Tibial nerve (tissue), 4 donors: Measurements from ENCODE around the gene RGS7BP. TPM values are rescaled to one million over a fixed set of nuclear protein-coding genes. Genes with fewer than 3 reads are reported as not detected.

Experiments
- DNase-seq, 2 donors: peaks; one replicate each; pipeline ENCODE4 v3.0.0-alpha.2; 2019; ENCODE audit warnings: low spot score in 2 of 2
- H3K27ac ChIP-seq, 4 donors: fragments of 200-600 bp; sonication (generic) in 3 of 4; one replicate each; pipeline ENCODE4 v1.5.1; 2017 to 2019; ENCODE audit warnings: mild to moderate bottlenecking in 1 of 4
- H3K27me3 ChIP-seq, 2 donors: fragments of 200-600 bp; sonication (generic) in 1 of 2; one replicate each; pipeline versions ENCODE4 v1.5.1 to v1.6.0; 2017 to 2019
- H3K36me3 ChIP-seq, 3 donors: fragments of 200-600 bp; sonication (generic); one replicate each; pipeline ENCODE4 v1.5.1; 2018 to 2019
- H3K4me1 ChIP-seq, 4 donors: fragments of 200-600 bp; sonication (generic) in 3 of 4; one replicate each; pipeline ENCODE4 v1.5.1; 2017 to 2019
- H3K4me3 ChIP-seq, 4 donors: fragments of 200-600 bp; sonication (generic) in 3 of 4; one replicate each; pipeline ENCODE4 v1.5.1; 2017 to 2019; ENCODE audit warnings: mild to moderate bottlenecking in 1 of 4, moderate library complexity in 1 of 4
- H3K9me3 ChIP-seq, 4 donors: fragments of 200-600 bp; sonication (generic) in 3 of 4; one replicate each; pipeline ENCODE4 v1.5.1; 2017 to 2019
- CTCF ChIP-seq, 5 experiments: fragments of 200-600 bp in 3 of 5; fragments of 450-650 bp in 2 of 5; sonication (generic) in 3 of 5; IDR thresholded peaks; one replicate each; pipeline ENCODE4 v1.5.1; 2016 to 2019; ENCODE audit warnings: antibody characterized with exemption in 5 of 5, mild to moderate bottlenecking in 3 of 5, moderate library complexity in 2 of 5
- EP300 ChIP-seq, 2 donors: sonication (generic); formaldehyde crosslinking; IDR thresholded peaks; one replicate each; pipeline ENCODE4 v1.6.1; 2017; ENCODE audit warnings: antibody characterized with exemption in 2 of 2, mild to moderate bottlenecking in 1 of 2
- POLR2A ChIP-seq, 2 donors: fragments of 450-650 bp; IDR thresholded peaks; one replicate each; pipeline ENCODE4 v1.6.1; 2017; ENCODE audit warnings: antibody characterized with exemption in 2 of 2, mild to moderate bottlenecking in 2 of 2, moderate library complexity in 2 of 2
- WGBS, 2 donors: methylation state at CpG; one replicate each; pipeline ENCODE4 v1.1.5; 2018; 5-methylcytosine and 5-hydroxymethylcytosine counted together
- total RNA-seq, 4 donors: library from RNA; depleted of rRNA; stranded (reverse); fragments of >200 nt; gene quantifications; one replicate each; pipeline ENCODE4 v1.1.0, GENCODE V29; 2016

The RGS7BP gene
- total RNA-seq, 4 donors from 2014 or later: 0.42 to 1.4 (median 0.96) TPM

GRCh38 chr5:64592730-64593341, 87.0 kb downstream of the RGS7BP start:
- TF ChIP-seq POLR2A (IDR thresholded peaks at IDR 0.05) (no peak), CTCF (IDR thresholded peaks at IDR 0.05) (no peak), EP300 (IDR thresholded peaks at IDR 0.05) (no peak)
- WGBS, 2 donors: 34 to 67% methylated on average over 2 of the region's 2 CpGs
- no peaks in the 10 kb centered on the region for H3K36me3 ChIP-seq
- no peaks in the 10 kb centered on the region for H3K27me3 ChIP-seq
- DNase-seq: no peak
- no peaks in the 10 kb centered on the region for H3K4me1 ChIP-seq
- H3K9me3 ChIP-seq: no peaks in the 10 kb centered on the region
- H3K27ac ChIP-seq: no peak overlapping the region
- H3K4me3 ChIP-seq: no peak overlapping the region

GRCh38 chr5:64594025-64594424, 88.2 kb downstream of the RGS7BP start:
- WGBS, 2 donors: 91 to 97% methylated on average over 3 of the region's 3 CpGs
- Histone ChIP-seq H3K9me3 (no peaks in the 10 kb centered on the region), H3K36me3 (no peaks in the 10 kb centered on the region), H3K27ac (no peak overlapping the region), H3K4me1 (no peaks in the 10 kb centered on the region), H3K4me3 (no peak overlapping the region), H3K27me3 (no peaks in the 10 kb centered on the region)
- no peak for TF ChIP-seq POLR2A (IDR thresholded peaks at IDR 0.05)
- TF ChIP-seq CTCF (IDR thresholded peaks at IDR 0.05): no peak
- no peak for TF ChIP-seq EP300 (IDR thresholded peaks at IDR 0.05)
- no peak for DNase-seq

GRCh38 chr5:64594601-64595000, 88.8 kb downstream of the RGS7BP start:
- no peak overlapping the region for H3K27ac ChIP-seq
- no peaks in the 10 kb centered on the region for H3K4me1 ChIP-seq
- TF ChIP-seq POLR2A (IDR thresholded peaks at IDR 0.05): no peak
- TF ChIP-seq EP300 (IDR thresholded peaks at IDR 0.05): no peak
- no peak for TF ChIP-seq CTCF (IDR thresholded peaks at IDR 0.05)
- DNase-seq: no peak
- 69 to 77% methylated on average over 4 of the region's 4 CpGs for WGBS, 2 donors
- no peaks in the 10 kb centered on the region for H3K36me3 ChIP-seq
- no peak overlapping the region for H3K4me3 ChIP-seq
- H3K27me3 ChIP-seq: no peaks in the 10 kb centered on the region
- no peaks in the 10 kb centered on the region for H3K9me3 ChIP-seq

GRCh38 chr5:64595031-64595855, 89.4 kb downstream of the RGS7BP start:
- Histone ChIP-seq H3K4me3 (no peak overlapping the region), H3K9me3 (no peaks in the 10 kb centered on the region), H3K4me1 (no peaks in the 10 kb centered on the region), H3K36me3 (no peaks in the 10 kb centered on the region), H3K27me3 (no peaks in the 10 kb centered on the region), H3K27ac (no peak overlapping the region)
- TF ChIP-seq CTCF (IDR thresholded peaks at IDR 0.05): no peak
- TF ChIP-seq POLR2A (IDR thresholded peaks at IDR 0.05): no peak
- TF ChIP-seq EP300 (IDR thresholded peaks at IDR 0.05): no peak
- WGBS, 2 donors: 55 to 74% methylated on average over 2 of the region's 2 CpGs
- DNase-seq: no peak

GRCh38 chr5:64599226-64599625, 93.4 kb downstream of the RGS7BP start:
- Histone ChIP-seq H3K27ac (no peak overlapping the region), H3K4me3 (no peak overlapping the region), H3K36me3 (no peaks in the 10 kb centered on the region), H3K9me3 (no peaks in the 10 kb centered on the region), H3K4me1 (no peaks in the 10 kb centered on the region), H3K27me3 (no peaks in the 10 kb centered on the region)
- TF ChIP-seq EP300 (IDR thresholded peaks at IDR 0.05) (no peak), POLR2A (IDR thresholded peaks at IDR 0.05) (no peak), CTCF (IDR thresholded peaks at IDR 0.05) (no peak)
- DNase-seq: no peak
